ENCODE data around the gene TASP1. TPM values are rescaled to one million over a fixed set of nuclear protein-coding genes. Genes with fewer than 3 reads are reported as not detected.

TASP1 gene
- total RNA-seq, 1 experiment from 2014 or later: 19.0 TPM

- intact Hi-C loops (cut with micrococcal nuclease): no loop called here
- no peak for TF ChIP-seq CTCF (IDR thresholded peaks at IDR 0.05; ENCODE audit: unreplicated experiment)
- Mint-ChIP-seq H3K27ac (ENCODE audit: low read depth, unreplicated experiment) (no peak overlapping the region), H3K4me3 (ENCODE audit: unreplicated experiment) (no peak overlapping the region), H3K9me3 (ENCODE audit: unreplicated experiment) (no peaks in the 10 kb centered on the region), H3K36me3 (ENCODE audit: insufficient read depth, unreplicated experiment) (no peaks in the 10 kb centered on the region), H3K4me1 (ENCODE audit: insufficient read depth, unreplicated experiment) (no peaks in the 10 kb centered on the region), H3K27me3 (ENCODE audit: insufficient read depth, unreplicated experiment) (no peaks in the 10 kb centered on the region)
- POLR2A ChIA-PET: no interaction called here
- CTCF ChIA-PET: interaction anchor here (0.6 to 1.0 kb wide), 4 partner anchors 10 to 103 kb away, joined by 3 to 4 read pairs (median 3); no protein-coding TSS in a partner anchor
- BruUV-seq (replicated peaks): no TSS peak
- DNase-seq (ENCODE audit: unreplicated experiment): no peak
These were observed 9.8 kb upstream of the TASP1 start for GRCh38 chr20:13648291-13649228.

- CTCF ChIA-PET: interaction anchor here (1.0 kb wide), 1 partner anchor 47 kb away, joined by 3 read pairs; no protein-coding TSS in a partner anchor
- Mint-ChIP-seq H3K9me3 (ENCODE audit: unreplicated experiment) (no peaks in the 10 kb centered on the region), H3K27me3 (ENCODE audit: insufficient read depth, unreplicated experiment) (no peaks in the 10 kb centered on the region), H3K27ac (ENCODE audit: low read depth, unreplicated experiment) (no peak overlapping the region), H3K4me3 (ENCODE audit: unreplicated experiment) (no peak overlapping the region), H3K4me1 (ENCODE audit: insufficient read depth, unreplicated experiment) (peaks cover 4% of the 10 kb centered on the region), H3K36me3 (ENCODE audit: insufficient read depth, unreplicated experiment) (no peaks in the 10 kb centered on the region)
- POLR2A ChIA-PET: interaction anchor here (0.7 kb wide), 1 partner anchor 20 kb away, joined by 3 read pairs; no protein-coding TSS in a partner anchor
- BruUV-seq (replicated peaks): no TSS peak
- DNase-seq (ENCODE audit: unreplicated experiment): peak; percentile 24
- intact Hi-C loops (cut with micrococcal nuclease): no loop called here
- no peak for TF ChIP-seq CTCF (IDR thresholded peaks at IDR 0.05; ENCODE audit: unreplicated experiment)
These were observed 5.3 kb upstream of the TASP1 start for GRCh38 chr20:13644010-13644409.

- Mint-ChIP-seq H3K9me3 (ENCODE audit: unreplicated experiment) (no peaks in the 10 kb centered on the region), H3K4me1 (ENCODE audit: insufficient read depth, unreplicated experiment) (peaks cover 4% of the 10 kb centered on the region), H3K4me3 (ENCODE audit: unreplicated experiment) (peak overlapping the region; percentile 81), H3K27me3 (ENCODE audit: insufficient read depth, unreplicated experiment) (no peaks in the 10 kb centered on the region), H3K27ac (ENCODE audit: low read depth, unreplicated experiment) (peak overlapping the region; percentile 77), H3K36me3 (ENCODE audit: insufficient read depth, unreplicated experiment) (peaks cover 7% of the 10 kb centered on the region)
- DNase-seq (ENCODE audit: unreplicated experiment): no peak
- ChIA-PET POLR2A (interaction anchor here (0.6 to 2.2 kb wide), 16 partner anchors 9 to 660 kb away, joined by 3 to 14 read pairs (median 3); partner anchors contain the start of genes ESF1 and NDUFAF5), CTCF (interaction anchor here (0.5 to 1.7 kb wide), 5 partner anchors 14 to 501 kb away, joined by 3 to 8 read pairs (median 3); no protein-coding TSS in a partner anchor)
- intact Hi-C loops (cut with micrococcal nuclease): loop anchor here (10.0 kb wide), 1 partner anchor 136 kb away; no protein-coding TSS in a partner anchor
- BruUV-seq (replicated peaks): no TSS peak
- TF ChIP-seq CTCF (IDR thresholded peaks at IDR 0.05; ENCODE audit: unreplicated experiment): no peak
These were observed 392 bp upstream of the TASP1 start for GRCh38 chr20:13639150-13639497.

- BruUV-seq (replicated peaks): no TSS peak
- intact Hi-C loops (cut with micrococcal nuclease): loop anchor here (10.0 kb wide), 1 partner anchor 137 kb away; no protein-coding TSS in a partner anchor
- TF ChIP-seq CTCF (IDR thresholded peaks at IDR 0.05; ENCODE audit: unreplicated experiment): no peak
- DNase-seq (ENCODE audit: unreplicated experiment): peak; percentile 45
- ChIA-PET CTCF (interaction anchor here (0.6 to 1.7 kb wide), 4 partner anchors 8 to 353 kb away, joined by 3 to 8 read pairs (median 4); no protein-coding TSS in a partner anchor), POLR2A (interaction anchor here (0.7 to 2.2 kb wide), 11 partner anchors 8 to 148 kb away, joined by 3 to 14 read pairs (median 4); partner anchors contain the start of genes ESF1 and NDUFAF5)
- Mint-ChIP-seq H3K27me3 (ENCODE audit: insufficient read depth, unreplicated experiment) (no peaks in the 10 kb centered on the region), H3K4me1 (ENCODE audit: insufficient read depth, unreplicated experiment) (peaks cover 9% of the 10 kb centered on the region), H3K27ac (ENCODE audit: low read depth, unreplicated experiment) (peak overlapping the region; percentile 77), H3K36me3 (ENCODE audit: insufficient read depth, unreplicated experiment) (peaks cover 9% of the 10 kb centered on the region), H3K4me3 (ENCODE audit: unreplicated experiment) (peak overlapping the region; percentile 81), H3K9me3 (ENCODE audit: unreplicated experiment) (no peaks in the 10 kb centered on the region)
These were observed 603 bp downstream of the TASP1 start for GRCh38 chr20:13638162-13638495.
